Muscle layer of colon (tissue), 2 donors: Measurements from ENCODE around the gene TMEM69.
"Not testable (repeated sequence)": the region's sequence is repeated elsewhere in the genome, so short reads cannot be mapped to it uniquely, and the experiment has no call there.

Experiments
- H3K27ac ChIP-seq: one replicate; pipeline ENCODE4 v1.7.0; 2013; ENCODE audit warnings: low read depth, mild to moderate bottlenecking, low read length, moderate library complexity
- H3K27me3 ChIP-seq, 2 donors: one replicate each; pipeline ENCODE4 v1.7.0; 2013; ENCODE audit warnings: low read length in 2 of 2, mild to moderate bottlenecking in 2 of 2; ENCODE audit not compliant: insufficient read depth in 2 of 2, control insufficient read depth in 1 of 2
- H3K36me3 ChIP-seq: one replicate; pipeline ENCODE4 v1.7.0; 2013; ENCODE audit warnings: mild to moderate bottlenecking, low read length; ENCODE audit not compliant: insufficient read depth
- H3K4me1 ChIP-seq: one replicate; pipeline ENCODE4 v1.7.0; 2013; ENCODE audit warnings: mild to moderate bottlenecking, low read length; ENCODE audit not compliant: insufficient read depth
- H3K4me3 ChIP-seq, 2 donors: one replicate each; pipeline ENCODE4 v1.7.0; 2013; ENCODE audit warnings: low read length in 2 of 2, low read depth in 1 of 2, mild to moderate bottlenecking in 1 of 2, moderate library complexity in 1 of 2
- H3K9ac ChIP-seq: one replicate; pipeline ENCODE4 v1.7.0; 2013; ENCODE audit warnings: low read length
- H3K9me3 ChIP-seq: one replicate; pipeline ENCODE4 v1.7.0; 2013; ENCODE audit warnings: mild to moderate bottlenecking, low read length
- donor health status: abdominal sarcoma.
- donor health status: Adenocarcinoma of cecum.

Gene TMEM69

GRCh38 chr1:45679123-45679522, 8.9 kb upstream of the TMEM69 start:
- H3K4me3 ChIP-seq: no peak overlapping the region
- H3K4me1 ChIP-seq: peaks cover 59% of the 10 kb centered on the region
- H3K36me3 ChIP-seq: no peaks in the 10 kb centered on the region
- H3K27ac ChIP-seq: no peak overlapping the region
- H3K27me3 ChIP-seq: no peaks in the 10 kb centered on the region
- H3K9ac ChIP-seq: no peak overlapping the region
- H3K9me3 ChIP-seq: no peaks in the 10 kb centered on the region

GRCh38 chr1:45682942-45683341, 5.0 kb upstream of the TMEM69 start:
- Histone ChIP-seq H3K27me3 (no peaks in the 10 kb centered on the region), H3K4me1 (peaks cover 50% of the 10 kb centered on the region), H3K9ac (no peak overlapping the region), H3K9me3 (no peaks in the 10 kb centered on the region), H3K4me3 (no peak overlapping the region), H3K36me3 (no peaks in the 10 kb centered on the region), H3K27ac (no peak overlapping the region)

- H3K27ac ChIP-seq: no peak overlapping the region
- H3K9me3 ChIP-seq: no peaks in the 10 kb centered on the region
- H3K4me1 ChIP-seq: peaks cover 46% of the 10 kb centered on the region
- peak overlapping the region in 1 of 2 donors; percentile 99 for H3K4me3 ChIP-seq
- H3K9ac ChIP-seq: no peak overlapping the region
- H3K36me3 ChIP-seq: no peaks in the 10 kb centered on the region
- H3K27me3 ChIP-seq: no peaks in the 10 kb centered on the region
Observed at GRCh38 chr1:45684402-45684801, 3.6 kb upstream of the TMEM69 start.

- H3K9me3 ChIP-seq: no peaks in the 10 kb centered on the region
- no peaks in the 10 kb centered on the region for H3K27me3 ChIP-seq
- peak overlapping the region; percentile 97 for H3K9ac ChIP-seq
- peak overlapping the region; percentile 29 to 99 for H3K4me3 ChIP-seq
- H3K27ac ChIP-seq: peak overlapping the region; percentile 69
- H3K36me3 ChIP-seq: no peaks in the 10 kb centered on the region
- H3K4me1 ChIP-seq: peaks cover 39% of the 10 kb centered on the region
Observed at GRCh38 chr1:45685308-45686014, 2.5 kb upstream of the TMEM69 start.

- peaks cover 34% of the 10 kb centered on the region for H3K4me1 ChIP-seq
Observed at GRCh38 chr1:45686015-45686287, 2.0 kb upstream of the TMEM69 start.

GRCh38 chr1:45686288-45687013, 1.5 kb upstream of the TMEM69 start, which contains the start of gene GPBP1L1:
Gene GPBP1L1, minus strand, starts transcription at chr1:45686533. Its CDS starts 27,446 bp downstream, at chr1:45659087.
- H3K9ac ChIP-seq: peak within 1 kb of the TSS; percentile 97
- H3K4me1 ChIP-seq: peaks cover 30% of the 10 kb centered on the region
- no peaks in the 10 kb centered on the region for H3K9me3 ChIP-seq
- peak within 1 kb of the TSS; percentile 80 to 99 for H3K4me3 ChIP-seq
- H3K36me3 ChIP-seq: no peaks in the 10 kb centered on the region
- peak within 1 kb of the TSS; percentile 94 for H3K27ac ChIP-seq
- H3K27me3 ChIP-seq: no peaks in the 10 kb centered on the region

More at GRCh38 chr1:45686015-45686287, 2.0 kb upstream of the TMEM69 start:
- Histone ChIP-seq H3K27me3 (no peaks in the 10 kb centered on the region), H3K27ac (peak overlapping the region; percentile 69), H3K9me3 (no peaks in the 10 kb centered on the region), H3K4me3 (peak overlapping the region; percentile 29 to 99), H3K9ac (peak overlapping the region; percentile 97), H3K36me3 (no peaks in the 10 kb centered on the region)

- Histone ChIP-seq H3K36me3 (peaks cover 2% of the 10 kb centered on the region), H3K4me1 (peaks cover 23% of the 10 kb centered on the region), H3K27ac (peak overlapping the region; percentile 94), H3K9me3 (no peaks in the 10 kb centered on the region), H3K4me3 (peak overlapping the region; percentile 80 to 99), H3K27me3 (no peaks in the 10 kb centered on the region), H3K9ac (peak overlapping the region; percentile 85)
Observed at GRCh38 chr1:45687014-45687753, 797 bp upstream of the TMEM69 start.

GRCh38 chr1:45693811-45694210, 5.8 kb downstream of the TMEM69 start:
- H3K36me3 ChIP-seq: peaks cover 34% of the 10 kb centered on the region
- not testable (repeated sequence) for H3K9ac ChIP-seq, H3K27me3 ChIP-seq

GRCh38 chr1:45694823-45695222, 6.8 kb downstream of the TMEM69 start:
- Histone ChIP-seq H3K9me3 (no peaks in the 10 kb centered on the region), H3K36me3 (peaks cover 34% of the 10 kb centered on the region), H3K27ac (no peak overlapping the region), H3K27me3 (no peaks in the 10 kb centered on the region), H3K4me3 (no peak overlapping the region), H3K4me1 (no peaks in the 10 kb centered on the region), H3K9ac (no peak overlapping the region)

More at GRCh38 chr1:45693811-45694210, 5.8 kb downstream of the TMEM69 start:
- not testable (repeated sequence) for H3K27ac ChIP-seq, H3K4me1 ChIP-seq, H3K4me3 ChIP-seq, H3K9me3 ChIP-seq

GRCh38 chr1:45704637-45705036, 16.7 kb downstream of the TMEM69 start:
- Histone ChIP-seq H3K27ac (no peak overlapping the region), H3K36me3 (peaks cover 4% of the 10 kb centered on the region), H3K9ac (no peak overlapping the region), H3K27me3 (no peaks in the 10 kb centered on the region), H3K4me3 (no peak overlapping the region), H3K4me1 (no peaks in the 10 kb centered on the region), H3K9me3 (no peaks in the 10 kb centered on the region)

- no peaks in the 10 kb centered on the region for H3K27me3 ChIP-seq
- H3K27ac ChIP-seq: no peak overlapping the region
- no peaks in the 10 kb centered on the region for H3K9me3 ChIP-seq
- H3K4me1 ChIP-seq: no peaks in the 10 kb centered on the region
- peaks cover 15% of the 10 kb centered on the region for H3K36me3 ChIP-seq
- no peak overlapping the region for H3K4me3 ChIP-seq
- no peak overlapping the region for H3K9ac ChIP-seq
Observed at GRCh38 chr1:45713711-45714110, 25.7 kb downstream of the TMEM69 start.
